ENCODE measurements around the gene HIPK4.
"Not testable (repeated sequence)": the region's sequence is repeated elsewhere in the genome, so short reads cannot be mapped to it uniquely, and the experiment has no call there.

HIPK4 gene

GRCh38 chr19:40337107-40337506 is 52.9 kb downstream of the HIPK4 start:
- no peak overlapping the region for H3K4me3 ChIP-seq (replicated peaks; ENCODE audit: low read depth, low read length)
- DNase-seq (ENCODE audit: extremely low read depth, low read depth), result no peak
- no peak for TF ChIP-seq CTCF (IDR thresholded peaks at IDR 0.05; ENCODE audit: low read depth, low read length, missing control alignments)

GRCh38 chr19:40336601-40336900 is 53.4 kb downstream of the HIPK4 start:
- no peak for DNase-seq (ENCODE audit: extremely low read depth, low read depth)
- no peak overlapping the region for H3K4me3 ChIP-seq (replicated peaks; ENCODE audit: low read depth, low read length)
- TF ChIP-seq CTCF (IDR thresholded peaks at IDR 0.05; ENCODE audit: low read depth, low read length, missing control alignments), result no peak

DNA sequence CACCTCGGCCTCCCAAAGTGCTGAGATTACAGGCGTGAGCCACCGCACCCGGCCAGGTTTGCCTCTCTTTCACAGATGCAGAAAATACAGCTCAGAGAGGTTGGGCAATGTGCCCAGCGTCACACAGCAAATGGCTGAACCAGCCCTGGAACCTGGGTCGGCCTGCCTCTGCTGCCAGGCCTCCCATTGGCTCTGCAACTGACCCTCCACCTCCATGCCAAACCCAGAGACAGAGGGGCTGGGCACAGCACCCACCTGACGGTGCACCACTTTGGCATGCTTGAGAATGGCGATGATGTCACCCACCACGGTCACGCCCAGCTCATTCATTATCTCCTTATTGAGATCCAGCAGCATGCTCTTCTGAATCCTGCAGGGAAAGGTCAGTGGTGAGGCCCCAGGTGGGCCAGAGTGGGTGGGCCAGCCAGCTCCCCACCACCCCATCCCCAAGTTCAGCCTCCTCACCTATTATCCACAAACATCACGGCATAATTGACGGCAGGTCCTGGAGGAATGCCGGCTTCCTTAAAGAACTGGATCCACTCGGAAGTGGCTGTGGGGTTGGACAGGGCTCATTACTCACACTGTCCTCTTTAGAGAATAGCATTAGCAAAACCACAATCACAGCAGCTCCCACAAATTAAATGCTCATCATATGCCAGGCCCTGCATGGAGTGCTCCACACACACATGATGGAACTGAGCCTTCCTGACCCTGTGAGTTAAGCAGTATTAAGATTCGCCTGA is 54.0 kb downstream of the HIPK4 start:
- no peak for TF ChIP-seq CTCF (IDR thresholded peaks at IDR 0.05; ENCODE audit: low read depth, low read length, missing control alignments)
- DNase-seq (ENCODE audit: extremely low read depth, low read depth), result no peak
- no peak overlapping the region for H3K4me3 ChIP-seq (replicated peaks; ENCODE audit: low read depth, low read length)

DNA sequence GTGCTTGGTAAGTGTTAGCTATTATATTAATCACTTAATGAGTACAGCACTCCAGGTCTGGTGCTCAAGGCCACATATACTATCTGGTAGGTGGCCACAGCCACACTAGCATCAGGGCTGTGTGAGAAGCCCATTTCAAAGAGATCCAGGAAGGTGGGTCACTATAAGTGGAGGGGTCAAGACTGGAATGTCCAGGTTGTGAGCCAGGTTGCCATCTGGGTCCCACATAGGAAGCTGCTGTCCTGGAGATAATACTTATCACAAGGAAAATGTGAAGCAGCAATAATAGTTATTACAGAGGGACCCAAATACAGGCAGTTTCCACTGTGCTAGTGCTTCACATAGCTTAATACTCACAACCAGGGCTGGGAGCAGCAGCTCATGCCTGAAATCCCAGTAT is 54.9 kb downstream of the HIPK4 start:
- no peak overlapping the region for H3K4me3 ChIP-seq (replicated peaks; ENCODE audit: low read depth, low read length)
- no peak for TF ChIP-seq CTCF (IDR thresholded peaks at IDR 0.05; ENCODE audit: low read depth, low read length, missing control alignments)
- DNase-seq (ENCODE audit: extremely low read depth, low read depth), result no peak

- not testable (repeated sequence) for DNase-seq (ENCODE audit: extremely low read depth, low read depth); H3K4me3 ChIP-seq (replicated peaks; ENCODE audit: low read depth, low read length)
Measured at GRCh38 chr19:40333083-40333482, 56.9 kb downstream of the HIPK4 start.

DNA sequence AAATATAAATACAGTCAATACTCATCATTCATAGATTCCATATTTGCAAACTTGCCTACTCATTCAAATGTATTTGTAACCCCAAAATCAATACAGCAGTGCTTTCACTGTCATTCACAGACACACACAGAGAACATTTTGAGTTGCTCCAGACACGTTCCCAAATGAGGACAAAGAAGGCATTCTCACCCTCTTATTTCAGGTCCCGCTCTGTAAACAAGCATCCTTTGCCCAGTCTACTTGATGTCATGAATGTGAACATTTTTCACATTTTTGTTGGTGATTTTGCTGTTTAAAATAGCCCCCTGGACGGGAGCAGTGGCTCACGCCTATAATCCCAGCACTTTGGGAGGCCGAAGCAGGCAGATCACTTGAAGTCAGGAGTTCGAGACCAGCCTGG is 57.3 kb downstream of the HIPK4 start:
- no peak for DNase-seq (ENCODE audit: extremely low read depth, low read depth)

DNA sequence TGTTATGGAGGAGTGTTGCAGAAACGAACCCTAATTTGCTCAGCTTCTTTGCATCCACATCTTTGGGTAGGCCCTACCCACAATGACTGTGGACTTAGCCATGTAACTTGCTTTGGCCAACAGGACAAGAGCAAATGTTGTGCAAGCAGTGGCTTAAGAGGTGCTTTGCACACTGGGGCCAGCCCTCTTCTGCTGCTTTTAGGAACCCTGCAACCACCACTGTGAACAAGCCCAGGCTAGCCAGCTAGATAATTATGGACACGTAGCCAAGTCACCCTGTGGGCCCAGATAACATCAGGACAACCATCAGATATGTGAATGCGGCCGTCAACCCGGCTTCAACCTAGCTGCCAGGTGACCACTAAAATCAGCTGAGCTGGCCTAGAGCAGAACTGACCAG is 58.9 kb downstream of the HIPK4 start:
- no peak for DNase-seq (ENCODE audit: extremely low read depth, low read depth)
- H3K4me3 ChIP-seq (replicated peaks; ENCODE audit: low read depth, low read length), result no peak overlapping the region
- no peak for TF ChIP-seq CTCF (IDR thresholded peaks at IDR 0.05; ENCODE audit: low read depth, low read length, missing control alignments)

More for the DNA sequence above, 57.3 kb downstream of the HIPK4 start:
- H3K4me3 ChIP-seq (replicated peaks; ENCODE audit: low read depth, low read length), result no peak overlapping the region
- no peak for TF ChIP-seq CTCF (IDR thresholded peaks at IDR 0.05; ENCODE audit: low read depth, low read length, missing control alignments)
